HepG2 (cell line): ENCODE measurements around the gene BSND. TPM values are rescaled to one million over a fixed set of nuclear protein-coding genes. Genes with fewer than 3 reads are reported as not detected.
A peak's percentile ranks its signal among the peaks of the same experiment; 100 is the strongest.

Experiments
- ATAC-seq: fragments of 200-7000 bp; cut with Tn5 transposase; 3 replicates; pipeline ENCODE4 v1.9.1; 2020; ENCODE audit warnings: mild to moderate bottlenecking, moderate library complexity
- BruUV-seq: library from RNA; stranded (reverse); fragments of 400-500 nt; replicated peaks from 2 replicates; lab custom pipeline; 2021; lab: Mats Ljungman, UMichigan
- CTCF ChIA-PET: fragments of 300-600 bp; formaldehyde crosslinking; extraction: SDS; loops from one replicate; lab custom pipeline; 2021; ENCODE audit warnings: low total read pairs, inconsistent platforms, low intra/inter-chr PET ratio; lab: Yijun Ruan, JAX
- POLR2A ChIA-PET: fragments of 350-600 bp; sonication (Branson Sonifier 250); formaldehyde crosslinking; loops from one replicate; lab custom pipeline; 2020; ENCODE audit warnings: antibody characterized with exemption, inconsistent platforms; lab: Yijun Ruan, JAX
- DNase-seq: peaks from one replicate; pipeline ENCODE4 v3.0.0-alpha.2; 2015; ENCODE audit warnings: low spot score
- FAIRE-seq: peaks from 3 replicates; lab custom pipeline; 2011; peaks lifted over from hg19 to GRCh38; lab: Jason Lieb, UNC
- H2AFZ ChIP-seq: one replicate; pipeline ENCODE4 v1.6.1; 2011; ENCODE audit warnings: low read length, inconsistent platforms
- H3K27ac ChIP-seq: fragments of 300-600 bp; 3 replicates; pipeline ENCODE4 v1.8.0; 2011; ENCODE audit warnings: mixed run types, mild to moderate bottlenecking, mixed read lengths, low read length, inconsistent platforms; ENCODE audit not compliant: insufficient read depth; ENCODE audit errors: extremely low read length
- H3K27me3 ChIP-seq, 2 experiments: fragments of 200-600 bp in 1 of 2; 2 replicates in 1 of 2; 3 replicates in 1 of 2; pipeline versions ENCODE4 v1.6.0 to v1.8.0; 2011; ENCODE audit warnings: low read length in 2 of 2, mild to moderate bottlenecking in 2 of 2, moderate library complexity in 2 of 2, inconsistent platforms in 1 of 2; ENCODE audit not compliant: insufficient read depth in 2 of 2, control insufficient read depth in 1 of 2
- H3K36me3 ChIP-seq, 2 experiments: fragments of 200-600 bp in 1 of 2; replicated peaks in 1 of 2; 2 replicates in 1 of 2; 3 replicates in 1 of 2; pipeline versions ENCODE4 v1.5.1 to v1.8.0; 2011; ENCODE audit warnings: low read length in 2 of 2, inconsistent platforms in 1 of 2; ENCODE audit not compliant: insufficient read depth in 2 of 2, control insufficient read depth in 1 of 2
- H3K4me1 ChIP-seq: 2 replicates; pipeline ENCODE4 v1.5.1; 2012; ENCODE audit warnings: low read length, inconsistent platforms; ENCODE audit not compliant: insufficient read depth
- H3K4me2 ChIP-seq: 2 replicates; pipeline ENCODE4 v1.6.0; 2011; ENCODE audit warnings: low read depth, low read length, inconsistent platforms
- H3K4me3 ChIP-seq, 3 experiments: fragments of 200-600 bp in 1 of 3; sonication (generic), shearing (Covaris generic) in 1 of 3; replicated peaks in 1 of 3; 2 replicates each; pipeline ENCODE4 v1.5.1; 2011 to 2016; ENCODE audit warnings: low read length in 3 of 3, inconsistent platforms in 2 of 3, low read depth in 2 of 3, mild to moderate bottlenecking in 2 of 3, control low read depth in 1 of 3, mixed read lengths in 1 of 3; ENCODE audit not compliant: insufficient read depth in 1 of 3
- H3K79me2 ChIP-seq: one replicate; pipeline ENCODE4 v1.6.1; 2011; ENCODE audit warnings: low read length, inconsistent platforms; ENCODE audit not compliant: insufficient read depth
- H3K9ac ChIP-seq: 2 replicates; pipeline ENCODE4 v1.6.0; 2011; ENCODE audit warnings: mild to moderate bottlenecking, low read depth, low read length, inconsistent platforms; ENCODE audit not compliant: insufficient read depth
- H3K9me3 ChIP-seq: 2 replicates; pipeline ENCODE4 v1.5.1; 2012; ENCODE audit warnings: mild to moderate bottlenecking, low read length
- H4K20me1 ChIP-seq: 2 replicates; pipeline ENCODE4 v1.6.0; 2011; ENCODE audit warnings: inconsistent platforms, mild to moderate bottlenecking, low read length, moderate library complexity; ENCODE audit not compliant: insufficient read depth
- ATF7-NPFF ChIP-seq: sonication (generic); formaldehyde crosslinking; IDR thresholded peaks from 2 replicates; pipeline ENCODE4 v1.8.1; 2023; ENCODE audit warnings: mild to moderate bottlenecking, low read depth, missing genetic modification reagents, moderate library complexity
- CEBPB ChIP-seq: IDR thresholded peaks from 2 replicates; pipeline ENCODE4 v1.6.1; 2011; ENCODE audit warnings: low read depth, low read length, improper control_type of control experiment, borderline replicate concordance
- CEBPG ChIP-seq: IDR thresholded peaks from 2 replicates; pipeline ENCODE4 v1.6.1; 2016
- GFI1 ChIP-seq: sonication (generic); formaldehyde crosslinking; IDR thresholded peaks from 2 replicates; pipeline ENCODE4 v1.5.0; 2020; ENCODE audit warnings: missing genetic modification reagents, mild to moderate bottlenecking, borderline replicate concordance
- MAX ChIP-seq: IDR thresholded peaks from 2 replicates; pipeline ENCODE4 v1.6.1; 2012; ENCODE audit warnings: inconsistent platforms
- SMC3 ChIP-seq: IDR thresholded peaks from 2 replicates; pipeline ENCODE4 v1.6.1; 2011; ENCODE audit warnings: low read length, improper control_type of control experiment
- XRCC5 ChIP-seq: fragments of 200-400 bp; formaldehyde crosslinking; optimal IDR thresholded peaks from 2 replicates; pipeline ENCODE3; 2017; ENCODE audit warnings: mild to moderate bottlenecking, low read length
- ZFY ChIP-seq: sonication (generic); formaldehyde crosslinking; IDR thresholded peaks from 2 replicates; pipeline ENCODE4 v1.4.0; 2020; ENCODE audit warnings: missing genetic modification reagents
- ZMYM2 ChIP-seq: sonication (generic); formaldehyde crosslinking; IDR thresholded peaks from 2 replicates; pipeline ENCODE4 v1.8.0; 2022; ENCODE audit warnings: mild to moderate bottlenecking, missing genetic modification reagents
- ZNF33A ChIP-seq: sonication (generic); formaldehyde crosslinking; IDR thresholded peaks from 2 replicates; pipeline ENCODE4 v1.5.1; 2020; ENCODE audit warnings: missing genetic modification reagents, mild to moderate bottlenecking, moderate library complexity, borderline replicate concordance
- WGBS: methylation state at CpG from one replicate; pipeline ENCODE4 v1.1.6; 2017; ENCODE audit warnings: low lambda C conversion rate; 5-methylcytosine and 5-hydroxymethylcytosine counted together
- in situ Hi-C: cut with HindIII; loops from 2 replicates; pipeline ENCODE4 v1.10.0; 2017; ENCODE audit warnings: low pct_unique_long_range_greater_than_20kb; ENCODE audit not compliant: extremely low pct_ligation_motif_present
- intact Hi-C: fragments of 100-400 bp; cut with micrococcal nuclease; formaldehyde crosslinking; loops from one replicate; pipeline ENCODE4 v1.10.0; 2022; ENCODE audit not compliant: unreplicated experiment
- polyA plus RNA-seq, 8 experiments: library from polyadenylated mRNA; depleted of rRNA in 3 of 8; stranded (reverse) in 7 of 8; unstranded in 1 of 8; fragments of >200 nt; fragmentation: Illumina TruSeq in 4 of 8; extraction: Trizol in 4 of 8; gene quantifications; 2 replicates each; pipeline versions ENCODE4 v1.2.1 to v1.2.3, GENCODE V29; 2011 to 2016; ENCODE audit warnings: low read depth in 4 of 8, missing spikeins in 1 of 8, mixed read lengths in 1 of 8; ENCODE audit not compliant: insufficient read depth in 1 of 8
- total RNA-seq, 5 experiments: library from RNA; depleted of rRNA; stranded (reverse); fragments of >200 nt; fragmentation: Illumina TruSeq; extraction: Trizol; gene quantifications; 2 replicates each; pipeline ENCODE4 v1.2.3, GENCODE V29; 2016; ENCODE audit warnings: low read depth in 1 of 5
- TF ChIP-seq, protein P1 (sequence below): sonication (generic); IDR thresholded peaks from 2 replicates; pipeline ENCODE4 v1.6.1; 2016; ENCODE audit warnings: low read depth, borderline replicate concordance
- TF ChIP-seq, protein P2 (sequence below): sonication (generic); formaldehyde crosslinking; IDR thresholded peaks from 2 replicates; pipeline ENCODE4 v1.5.0; 2020; ENCODE audit warnings: mild to moderate bottlenecking, missing genetic modification reagents, moderate library complexity
- TF ChIP-seq, protein P3 (sequence below): IDR thresholded peaks from 2 replicates; pipeline ENCODE4 v1.6.1; 2016
- TF ChIP-seq, protein P4 (sequence below): sonication (generic); formaldehyde crosslinking; IDR thresholded peaks from 2 replicates; pipeline ENCODE4 v1.5.0; 2020; ENCODE audit warnings: mild to moderate bottlenecking, low read depth, missing genetic modification reagents, borderline replicate concordance

BSND gene
- total and polyA plus RNA-seq, 2 of the 13 experiments (the other 11 are each of a cell fraction or from before 2014, with no cell fraction given): not detected

DNA sequence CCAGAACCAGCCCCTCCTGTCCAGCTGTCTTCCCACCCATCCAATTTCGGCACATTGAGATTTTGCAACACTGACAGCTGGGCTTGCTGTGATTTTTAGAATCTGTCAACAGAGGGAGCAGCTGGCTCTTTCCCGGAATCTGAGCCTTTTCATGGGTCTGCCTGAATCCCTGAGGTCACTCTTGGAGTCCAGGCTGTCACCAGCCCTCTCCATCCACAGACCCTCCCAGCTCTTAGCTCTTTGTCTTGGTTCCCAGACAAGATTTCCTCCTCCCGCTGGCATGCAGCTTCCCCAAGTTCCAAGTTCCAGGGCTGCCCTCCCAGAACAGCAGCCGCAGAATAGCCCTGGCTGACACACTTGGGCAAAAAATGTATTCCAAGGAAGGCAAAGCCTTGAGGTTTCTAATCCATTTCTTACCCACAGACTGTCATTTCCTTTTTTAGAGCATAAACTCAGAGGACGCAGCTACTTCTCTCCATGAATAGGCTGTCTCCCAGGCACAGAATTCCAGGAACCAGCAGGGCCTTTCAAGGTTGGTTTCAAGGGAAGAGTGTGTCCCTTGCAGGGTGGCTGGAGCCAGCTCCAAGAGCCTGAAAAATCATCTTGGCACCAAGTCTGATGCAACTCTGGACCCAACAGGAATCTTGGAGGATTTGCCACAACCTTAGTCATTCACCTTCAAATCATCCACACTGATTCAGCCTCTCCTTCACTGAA, 25.4 kb upstream of the BSND start:
- BruUV-seq: no TSS peak
- no peaks in the 10 kb centered on the region for H3K79me2 ChIP-seq
- FAIRE-seq (peak; percentile 40), DNase-seq (peak; percentile 40), ATAC-seq (peak; percentile 90)
- intact Hi-C loops: loop anchor here (1.0 kb wide), 1 partner anchor 49 kb away; no protein-coding TSS in a partner anchor
- H4K20me1 ChIP-seq: no peaks in the 10 kb centered on the region
- no peaks in the 10 kb centered on the region for H3K36me3 ChIP-seq
- H3K4me3 ChIP-seq: no peak overlapping the region
- ChIA-PET POLR2A (no interaction called here), CTCF (interaction anchor here (1.4 kb wide), 1 partner anchor 23 kb away, joined by 5 read pairs; no protein-coding TSS in a partner anchor)
- no peaks in the 10 kb centered on the region for H3K4me1 ChIP-seq
- no peak overlapping the region for H3K4me2 ChIP-seq
- H2AFZ ChIP-seq: no peak overlapping the region
- peaks cover 0 to 23% of the 10 kb centered on the region in 2 experiments; a peak in 3 of 5 replicates for H3K27me3 ChIP-seq
- H3K27ac ChIP-seq: no peak overlapping the region
- in situ Hi-C loops: no loop called here
- no peaks in the 10 kb centered on the region for H3K9me3 ChIP-seq
- WGBS: 35% methylated on average over 4 of the region's 5 CpGs
- H3K9ac ChIP-seq: no peak overlapping the region
- TF ChIP-seq, protein P1, sequence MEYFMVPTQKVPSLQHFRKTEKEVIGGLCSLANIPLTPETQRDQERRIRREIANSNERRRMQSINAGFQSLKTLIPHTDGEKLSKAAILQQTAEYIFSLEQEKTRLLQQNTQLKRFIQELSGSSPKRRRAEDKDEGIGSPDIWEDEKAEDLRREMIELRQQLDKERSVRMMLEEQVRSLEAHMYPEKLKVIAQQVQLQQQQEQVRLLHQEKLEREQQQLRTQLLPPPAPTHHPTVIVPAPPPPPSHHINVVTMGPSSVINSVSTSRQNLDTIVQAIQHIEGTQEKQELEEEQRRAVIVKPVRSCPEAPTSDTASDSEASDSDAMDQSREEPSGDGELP: peak; percentile 61; the same call in 1 of the 2 replicates
- TF ChIP-seq CEBPB (peak; percentile 50; the same call in 1 of the 2 replicates), ATF7-NPFF (CRISPR knock-in tag) (no peak), GFI1 (CRISPR knock-in tag) (peak; percentile 53; the same call in 1 of the 2 replicates), ZFY (CRISPR knock-in tag) (no peak), SMC3 (peak; percentile 55), MAX (no peak), CEBPG (CRISPR knock-in tag) (peak; percentile 69), ZNF33A (no peak), XRCC5 (peak; percentile 32), ZMYM2 (CRISPR knock-in tag) (no peak)
- TF ChIP-seq, protein P2, sequence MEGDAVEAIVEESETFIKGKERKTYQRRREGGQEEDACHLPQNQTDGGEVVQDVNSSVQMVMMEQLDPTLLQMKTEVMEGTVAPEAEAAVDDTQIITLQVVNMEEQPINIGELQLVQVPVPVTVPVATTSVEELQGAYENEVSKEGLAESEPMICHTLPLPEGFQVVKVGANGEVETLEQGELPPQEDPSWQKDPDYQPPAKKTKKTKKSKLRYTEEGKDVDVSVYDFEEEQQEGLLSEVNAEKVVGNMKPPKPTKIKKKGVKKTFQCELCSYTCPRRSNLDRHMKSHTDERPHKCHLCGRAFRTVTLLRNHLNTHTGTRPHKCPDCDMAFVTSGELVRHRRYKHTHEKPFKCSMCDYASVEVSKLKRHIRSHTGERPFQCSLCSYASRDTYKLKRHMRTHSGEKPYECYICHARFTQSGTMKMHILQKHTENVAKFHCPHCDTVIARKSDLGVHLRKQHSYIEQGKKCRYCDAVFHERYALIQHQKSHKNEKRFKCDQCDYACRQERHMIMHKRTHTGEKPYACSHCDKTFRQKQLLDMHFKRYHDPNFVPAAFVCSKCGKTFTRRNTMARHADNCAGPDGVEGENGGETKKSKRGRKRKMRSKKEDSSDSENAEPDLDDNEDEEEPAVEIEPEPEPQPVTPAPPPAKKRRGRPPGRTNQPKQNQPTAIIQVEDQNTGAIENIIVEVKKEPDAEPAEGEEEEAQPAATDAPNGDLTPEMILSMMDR (CRISPR knock-in tag): peak; percentile 73
- TF ChIP-seq, protein P3, sequence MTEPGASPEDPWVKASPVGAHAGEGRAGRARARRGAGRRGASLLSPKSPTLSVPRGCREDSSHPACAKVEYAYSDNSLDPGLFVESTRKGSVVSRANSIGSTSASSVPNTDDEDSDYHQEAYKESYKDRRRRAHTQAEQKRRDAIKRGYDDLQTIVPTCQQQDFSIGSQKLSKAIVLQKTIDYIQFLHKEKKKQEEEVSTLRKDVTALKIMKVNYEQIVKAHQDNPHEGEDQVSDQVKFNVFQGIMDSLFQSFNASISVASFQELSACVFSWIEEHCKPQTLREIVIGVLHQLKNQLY (CRISPR knock-in tag): no peak
- TF ChIP-seq, protein P4, sequence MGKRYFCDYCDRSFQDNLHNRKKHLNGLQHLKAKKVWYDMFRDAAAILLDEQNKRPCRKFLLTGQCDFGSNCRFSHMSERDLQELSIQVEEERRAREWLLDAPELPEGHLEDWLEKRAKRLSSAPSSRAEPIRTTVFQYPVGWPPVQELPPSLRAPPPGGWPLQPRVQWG (CRISPR knock-in tag): no peak
